ENCODE results near the gene KRTAP9-2.
"Not testable (repeated sequence)": the region's sequence is repeated elsewhere in the genome, so short reads cannot be mapped to it uniquely, and the experiment has no call there.

Gene KRTAP9-2

GRCh38 chr17:41237116-41237515, 10.7 kb downstream of the KRTAP9-2 start:
- DNase-seq = not testable (repeated sequence)

- DNase-seq = not testable (repeated sequence)
Measured at GRCh38 chr17:41237949-41238437, 11.5 kb downstream of the KRTAP9-2 start, which contains the start of gene KRTAP9-8. TSS of gene KRTAP9-8 (plus strand) at chr17:41237999. CDS start at chr17:41238052, 53 bp downstream.

- not testable (repeated sequence) for DNase-seq
Measured at GRCh38 chr17:41246995-41247787, 20.7 kb downstream of the KRTAP9-2 start.

GRCh38 chr17:41249637-41250240, 23.3 kb downstream of the KRTAP9-2 start, which contains the start of gene KRTAP9-4:
TSS of gene KRTAP9-4 (plus strand) at chr17:41249687. CDS start at chr17:41249721, 34 bp downstream.
- not testable (repeated sequence) for DNase-seq

- peak in 1 of 4 experiments; percentile 0 for DNase-seq
Measured at GRCh38 chr17:41251261-41251660, 24.8 kb downstream of the KRTAP9-2 start.

GRCh38 chr17:41254861-41255260, 28.4 kb downstream of the KRTAP9-2 start:
- DNase-seq = peak in 1 of 4 experiments; percentile 0

- DNase-seq = peak in 1 of 4 experiments; percentile 0
Measured at GRCh38 chr17:41255381-41256290, 29.2 kb downstream of the KRTAP9-2 start, which contains the start of gene KRTAP9-9. TSS of gene KRTAP9-9 (plus strand) at chr17:41255384.

- no peak for DNase-seq
Measured at GRCh38 chr17:41256291-41256685, 29.8 kb downstream of the KRTAP9-2 start.

- no peak for DNase-seq
Measured at GRCh38 chr17:41258406-41258805, 32.0 kb downstream of the KRTAP9-2 start.

GRCh38 chr17:41263212-41263611, 36.8 kb downstream of the KRTAP9-2 start:
- DNase-seq = peak in 1 of 4 experiments; percentile 0

GRCh38 chr17:41264599-41264998, 38.2 kb downstream of the KRTAP9-2 start:
- peak in 1 of 4 experiments; percentile 0 for DNase-seq

GRCh38 chr17:41265078-41265477, 38.6 kb downstream of the KRTAP9-2 start, which contains the start of gene KRTAP9-6:
TSS of gene KRTAP9-6 (plus strand) at chr17:41265378. CDS start at chr17:41265378, 0 bp downstream.
- no peak for DNase-seq

GRCh38 chr17:41267711-41268110, 41.3 kb downstream of the KRTAP9-2 start:
- DNase-seq = no peak

GRCh38 chr17:41271323-41271722, 44.9 kb downstream of the KRTAP9-2 start:
- DNase-seq = not testable (repeated sequence)

- DNase-seq = no peak
Measured at GRCh38 chr17:41271858-41272257, 45.4 kb downstream of the KRTAP9-2 start.

GRCh38 chr17:41275648-41276190, 49.3 kb downstream of the KRTAP9-2 start, which contains the start of gene KRTAP9-7:
TSS of gene KRTAP9-7 (plus strand) at chr17:41275698. CDS start at chr17:41275698, 0 bp downstream.
- DNase-seq = not testable (repeated sequence)
